Measurements from ENCODE around the gene GNAO1. TPM values are rescaled to one million over a fixed set of nuclear protein-coding genes. Genes with fewer than 3 reads are reported as not detected.

GNAO1 gene
- total RNA-seq, 6 experiments from 2014 or later = 18.2 to 45.1 (median 21.5) TPM

GRCh38 chr16:56366945-56367344 lies 175.7 kb downstream of the GNAO1 start:
- no peak for DNase-seq
- H3K9me3 ChIP-seq = no peaks in the 10 kb centered on the region
- intact Hi-C loops (cut with DNase I) = no loop called here
- 92% methylated on average over 2 of the region's 9 CpGs for WGBS (ENCODE audit: insufficient coverage, low coverage, low lambda C conversion rate, missing lambda C conversion rate)
- H3K4me1 ChIP-seq = peaks cover 0 to 33% (median 14%) of the 10 kb centered on the region in 4 donors
- no peak overlapping the region for H3K4me3 ChIP-seq
- TF ChIP-seq POLR2A (IDR thresholded peaks at IDR 0.05) = no peak
- no peak for TF ChIP-seq CTCF (IDR thresholded peaks at IDR 0.05)
- no peaks in the 10 kb centered on the region for H3K27me3 ChIP-seq
- no peak overlapping the region for H3K27ac ChIP-seq
- ATAC-seq = no peak
- H3K36me3 ChIP-seq = peaks cover 0 to 46% (median 9%) of the 10 kb centered on the region in 4 donors

- peaks cover 0 to 33% (median 16%) of the 10 kb centered on the region in 4 donors for H3K4me1 ChIP-seq
These were observed 176.5 kb downstream of the GNAO1 start for GRCh38 chr16:56367764-56368163.

GRCh38 chr16:56368545-56368944 lies 177.3 kb downstream of the GNAO1 start:
- peaks cover 0 to 33% (median 16%) of the 10 kb centered on the region in 4 donors for H3K4me1 ChIP-seq
- TF ChIP-seq CTCF (IDR thresholded peaks at IDR 0.05) (no peak), POLR2A (IDR thresholded peaks at IDR 0.05) (no peak)
- peak overlapping the region in 2 of 3 donors; percentile 51 to 54 for H3K27ac ChIP-seq
- H3K27me3 ChIP-seq = no peaks in the 10 kb centered on the region
- peaks cover 0 to 30% (median 5%) of the 10 kb centered on the region in 4 donors for H3K36me3 ChIP-seq
- intact Hi-C loops (cut with DNase I) = no loop called here
- ATAC-seq = peak in 1 of 4 donors; percentile 12
- DNase-seq = peak in 1 of 3 donors; percentile 46
- WGBS (ENCODE audit: insufficient coverage, low coverage, low lambda C conversion rate, missing lambda C conversion rate) = 43% methylated on average over 2 of the region's 2 CpGs
- H3K4me3 ChIP-seq = no peak overlapping the region
- no peaks in the 10 kb centered on the region for H3K9me3 ChIP-seq

More at GRCh38 chr16:56367764-56368163, 176.5 kb downstream of the GNAO1 start:
- no peaks in the 10 kb centered on the region for H3K27me3 ChIP-seq
- WGBS (ENCODE audit: insufficient coverage, low coverage, low lambda C conversion rate, missing lambda C conversion rate) = 100% methylated on average over 3 of the region's 6 CpGs
- DNase-seq = no peak
- H3K4me3 ChIP-seq = no peak overlapping the region
- intact Hi-C loops (cut with DNase I) = no loop called here
- no peaks in the 10 kb centered on the region for H3K9me3 ChIP-seq
- no peak for ATAC-seq
- H3K27ac ChIP-seq = no peak overlapping the region
- peaks cover 0 to 38% (median 7%) of the 10 kb centered on the region in 4 donors for H3K36me3 ChIP-seq
- no peak for TF ChIP-seq CTCF (IDR thresholded peaks at IDR 0.05)
- TF ChIP-seq POLR2A (IDR thresholded peaks at IDR 0.05) = no peak

- TF ChIP-seq POLR2A (IDR thresholded peaks at IDR 0.05) (no peak), CTCF (IDR thresholded peaks at IDR 0.05) (no peak)
- H3K36me3 ChIP-seq = peaks cover 0 to 23% (median 5%) of the 10 kb centered on the region in 4 donors
- ATAC-seq (peak; percentile 76 to 84 (median 82)), DNase-seq (peak; percentile 53 to 89 (median 81))
- H3K27me3 ChIP-seq = no peaks in the 10 kb centered on the region
- peaks cover 0 to 33% (median 16%) of the 10 kb centered on the region in 4 donors for H3K4me1 ChIP-seq
- intact Hi-C loops (cut with DNase I) = no loop called here
- no peaks in the 10 kb centered on the region for H3K9me3 ChIP-seq
- H3K27ac ChIP-seq = peak overlapping the region in 2 of 3 donors; percentile 51 to 69
- H3K4me3 ChIP-seq = no peak overlapping the region
- WGBS (ENCODE audit: insufficient coverage, low coverage, low lambda C conversion rate, missing lambda C conversion rate) = 40% methylated on average over 5 of the region's 5 CpGs
These were observed 177.9 kb downstream of the GNAO1 start for GRCh38 chr16:56369202-56369601.
